OCI-LY1 (cell line): ENCODE measurements around the gene AURKB.

Experiments
- H2AFZ ChIP-seq: fragments of 200-600 bp; sonication (generic), shearing (Covaris generic); 2 replicates; pipeline ENCODE4 v1.6.0; 2014; ENCODE audit warnings: antibody characterized with exemption, mild to moderate bottlenecking, low read length
- H3F3A ChIP-seq: fragments of 200-600 bp; sonication (generic), shearing (Covaris generic); 2 replicates; pipeline ENCODE4 v1.6.0; 2014; ENCODE audit warnings: mild to moderate bottlenecking, antibody characterized with exemption, low read length, moderate library complexity; ENCODE audit not compliant: insufficient read depth
- H3K27ac ChIP-seq: fragments of 200-600 bp; sonication (generic); 2 replicates; pipeline ENCODE4 v1.5.1; 2014; ENCODE audit warnings: low read length, mixed run types, mild to moderate bottlenecking, low read depth; ENCODE audit not compliant: poor library complexity, severe bottlenecking
- H3K27me3 ChIP-seq: fragments of 200-600 bp; sonication (generic); 2 replicates; pipeline ENCODE4 v1.6.0; 2014; ENCODE audit warnings: antibody characterized with exemption, mild to moderate bottlenecking, low read length, moderate library complexity; ENCODE audit not compliant: insufficient read depth
- H3K36me3 ChIP-seq: fragments of 200-600 bp; sonication (generic); 2 replicates; pipeline ENCODE4 v1.6.1; 2014; ENCODE audit warnings: mild to moderate bottlenecking, antibody characterized with exemption, low read length, moderate library complexity, mixed read lengths; ENCODE audit not compliant: insufficient read depth
- H3K4me1 ChIP-seq: fragments of 200-600 bp; sonication (generic); 2 replicates; pipeline ENCODE4 v1.5.1; 2014; ENCODE audit warnings: mild to moderate bottlenecking, low read length, moderate library complexity; ENCODE audit not compliant: insufficient read depth, severe bottlenecking
- H3K4me2 ChIP-seq: fragments of 200-600 bp; sonication (generic), shearing (Covaris generic); 2 replicates; pipeline ENCODE4 v1.6.1; 2014; ENCODE audit warnings: low read length
- H3K4me3 ChIP-seq: fragments of 200-600 bp; sonication (generic); 2 replicates; pipeline ENCODE4 v1.5.1; 2014; ENCODE audit warnings: low read length, low read depth, mild to moderate bottlenecking, mixed read lengths; ENCODE audit not compliant: poor library complexity, severe bottlenecking
- H3K79me2 ChIP-seq: fragments of 200-600 bp; shearing (Covaris generic); 2 replicates; pipeline ENCODE4 v1.6.1; 2016; ENCODE audit warnings: mixed run types, low read length, mixed read lengths; ENCODE audit not compliant: insufficient read depth
- H3K9ac ChIP-seq: fragments of 200-600 bp; sonication (generic), shearing (Covaris generic); 2 replicates; pipeline ENCODE4 v1.6.1; 2014; ENCODE audit warnings: mild to moderate bottlenecking, low read length, mixed read lengths
- H3K9me2 ChIP-seq: fragments of 200-600 bp; sonication (generic), shearing (Covaris generic); 2 replicates; pipeline ENCODE4 v1.6.1; 2014; ENCODE audit warnings: low read depth, mild to moderate bottlenecking, low read length, mixed read lengths
- H3K9me3 ChIP-seq: fragments of 200-600 bp; shearing (Covaris generic); 2 replicates; pipeline ENCODE4 v1.6.1; 2014; ENCODE audit warnings: low read length, mixed read lengths
- H4K20me1 ChIP-seq: fragments of 200-600 bp; sonication (generic), shearing (Covaris generic); 2 replicates; pipeline ENCODE4 v1.6.0; 2016; ENCODE audit warnings: mild to moderate bottlenecking, low read length; ENCODE audit not compliant: insufficient read depth
- CTCF ChIP-seq: fragments of 200-600 bp; sonication (generic), shearing (Covaris generic); IDR thresholded peaks from 2 replicates; pipeline ENCODE4 v1.5.1; 2017; ENCODE audit warnings: mild to moderate bottlenecking, antibody characterized with exemption, low read length, moderate library complexity, mixed read lengths
- EZH2 ChIP-seq: fragments of 200-600 bp; sonication (generic), shearing (Covaris generic); IDR thresholded peaks from 2 replicates; pipeline ENCODE4 v1.8.0; 2017; ENCODE audit warnings: borderline replicate concordance, mixed run types, mild to moderate bottlenecking, antibody characterized with exemption, low read length, moderate library complexity, mixed read lengths

AURKB gene

GRCh38 chr17:8189711-8190477 is 20.5 kb downstream of the AURKB start, which contains the start of gene BORCS6:
BORCS6 (minus strand) TSS chr17:8190180; CDS start chr17:8190140, 40 bp downstream.
- H3F3A ChIP-seq: peaks cover 13% of the 10 kb centered on the region; the same call in 1 of the 2 replicates
- no peaks in the 10 kb centered on the region for H4K20me1 ChIP-seq
- H3K79me2 ChIP-seq: no peaks in the 10 kb centered on the region
- TF ChIP-seq CTCF (peak; percentile 21; the same call in 1 of the 2 replicates), EZH2 (no peak)
- H3K4me2 ChIP-seq: peak within 1 kb of the TSS; percentile 96
- no peaks in the 10 kb centered on the region for H3K9me2 ChIP-seq
- peaks cover 43% of the 10 kb centered on the region for H3K4me1 ChIP-seq
- peak within 1 kb of the TSS; percentile 78 for H3K9ac ChIP-seq
- H2AFZ ChIP-seq: no peak within 1 kb of the TSS
- H3K9me3 ChIP-seq: no peaks in the 10 kb centered on the region
- H3K27ac ChIP-seq: peak within 1 kb of the TSS; percentile 82
- no peaks in the 10 kb centered on the region for H3K36me3 ChIP-seq
- peak within 1 kb of the TSS; percentile 80 for H3K4me3 ChIP-seq
- no peaks in the 10 kb centered on the region for H3K27me3 ChIP-seq

- H2AFZ ChIP-seq: no peak overlapping the region
Measured at GRCh38 chr17:8189041-8189710, 21.2 kb downstream of the AURKB start.

More at GRCh38 chr17:8189041-8189710, 21.2 kb downstream of the AURKB start:
- Histone ChIP-seq H3F3A (peaks cover 13% of the 10 kb centered on the region; the same call in 1 of the 2 replicates), H3K9me3 (no peaks in the 10 kb centered on the region), H3K27ac (peak overlapping the region; percentile 94), H3K36me3 (no peaks in the 10 kb centered on the region), H3K9me2 (no peaks in the 10 kb centered on the region), H3K9ac (peak overlapping the region; percentile 78), H3K4me2 (peak overlapping the region; percentile 96), H3K79me2 (no peaks in the 10 kb centered on the region), H3K4me1 (peaks cover 43% of the 10 kb centered on the region), H3K4me3 (peak overlapping the region; percentile 80), H4K20me1 (no peaks in the 10 kb centered on the region), H3K27me3 (no peaks in the 10 kb centered on the region)
- TF ChIP-seq CTCF (no peak), EZH2 (no peak)
